NCI-H524 (cell line): ENCODE data around the gene HOATZ.
A peak's percentile ranks its signal among the peaks of the same experiment; 100 is the strongest.

Experiments
- DNase-seq, 2 experiments: peaks; one replicate each; lab custom pipeline; 2025; lab: John Stamatoyannopoulos, UW

The HOATZ gene

GRCh38 chr11:111522426-111522825 is 7.8 kb downstream of the HOATZ start:
- DNase-seq, result no peak

- DNase-seq, result no peak
Measured at GRCh38 chr11:111523343-111523742, 8.8 kb downstream of the HOATZ start.

GRCh38 chr11:111524056-111524455 is 9.5 kb downstream of the HOATZ start:
- no peak for DNase-seq

GRCh38 chr11:111525456-111525855 is 10.9 kb downstream of the HOATZ start:
- DNase-seq, result no peak

- no peak for DNase-seq
Measured at GRCh38 chr11:111526501-111526900, 11.9 kb downstream of the HOATZ start.

- DNase-seq, result no peak
Measured at GRCh38 chr11:111527279-111527678, 12.7 kb downstream of the HOATZ start.

- DNase-seq, result no peak
Measured at GRCh38 chr11:111528557-111528956, 14.0 kb downstream of the HOATZ start.

GRCh38 chr11:111530091-111530490 is 15.5 kb downstream of the HOATZ start:
- no peak for DNase-seq

- DNase-seq, result no peak
Measured at GRCh38 chr11:111531136-111531535, 16.6 kb downstream of the HOATZ start.

- DNase-seq, result no peak
Measured at GRCh38 chr11:111531687-111532364, 17.2 kb downstream of the HOATZ start.

GRCh38 chr11:111532365-111532709 is 17.8 kb downstream of the HOATZ start:
- no peak for DNase-seq

- DNase-seq, result no peak
Measured at GRCh38 chr11:111535281-111535680, 20.7 kb downstream of the HOATZ start.

- no peak for DNase-seq
Measured at GRCh38 chr11:111537336-111537860, 22.8 kb downstream of the HOATZ start.

- DNase-seq, result no peak
Measured at GRCh38 chr11:111538407-111539114, 24.0 kb downstream of the HOATZ start.

- peak; percentile 36 to 69 for DNase-seq
Measured at GRCh38 chr11:111539426-111540113, 25.0 kb downstream of the HOATZ start.

- peak; percentile 50 to 53 for DNase-seq
Measured at GRCh38 chr11:111540114-111540936, 25.7 kb downstream of the HOATZ start, which contains the start of gene LAYN. Gene LAYN, plus strand, starts transcription at chr11:111540720. Its CDS starts 124 bp downstream, at chr11:111540844.

- peak; percentile 43 to 44 for DNase-seq
Measured at GRCh38 chr11:111540937-111541253, 26.3 kb downstream of the HOATZ start.

GRCh38 chr11:111541254-111542061 is 26.9 kb downstream of the HOATZ start:
- DNase-seq, result peak in 1 of 2 experiments; percentile 35

GRCh38 chr11:111542606-111543275 is 28.2 kb downstream of the HOATZ start:
- DNase-seq, result no peak

- peak; percentile 28 to 85 for DNase-seq
Measured at GRCh38 chr11:111548525-111548924, 33.9 kb downstream of the HOATZ start.
